HepG2 (cell line): Measurements from ENCODE around the gene FGF23. TPM values are rescaled to one million over a fixed set of nuclear protein-coding genes. Genes with fewer than 3 reads are reported as not detected.

Experiments
- ATAC-seq: fragments of 200-7000 bp; cut with Tn5 transposase; 3 replicates; pipeline ENCODE4 v1.9.1; 2020; ENCODE audit warnings: mild to moderate bottlenecking, moderate library complexity
- BruUV-seq: library from RNA; stranded (reverse); fragments of 400-500 nt; replicated peaks from 2 replicates; lab custom pipeline; 2021; lab: Mats Ljungman, UMichigan
- CTCF ChIA-PET: fragments of 300-600 bp; formaldehyde crosslinking; extraction: SDS; loops from one replicate; lab custom pipeline; 2021; ENCODE audit warnings: low total read pairs, inconsistent platforms, low intra/inter-chr PET ratio; lab: Yijun Ruan, JAX
- POLR2A ChIA-PET: fragments of 350-600 bp; sonication (Branson Sonifier 250); formaldehyde crosslinking; loops from one replicate; lab custom pipeline; 2020; ENCODE audit warnings: antibody characterized with exemption, inconsistent platforms; lab: Yijun Ruan, JAX
- DNase-seq: peaks from one replicate; pipeline ENCODE4 v3.0.0-alpha.2; 2015; ENCODE audit warnings: low spot score
- FAIRE-seq: peaks from 3 replicates; lab custom pipeline; 2011; peaks lifted over from hg19 to GRCh38; lab: Jason Lieb, UNC
- H2AFZ ChIP-seq: one replicate; pipeline ENCODE4 v1.6.1; 2011; ENCODE audit warnings: low read length, inconsistent platforms
- H3K27ac ChIP-seq: fragments of 300-600 bp; 3 replicates; pipeline ENCODE4 v1.8.0; 2011; ENCODE audit warnings: mixed run types, mild to moderate bottlenecking, mixed read lengths, low read length, inconsistent platforms; ENCODE audit not compliant: insufficient read depth; ENCODE audit errors: extremely low read length
- H3K27me3 ChIP-seq, 2 experiments: fragments of 200-600 bp in 1 of 2; 2 replicates in 1 of 2; 3 replicates in 1 of 2; pipeline versions ENCODE4 v1.6.0 to v1.8.0; 2011; ENCODE audit warnings: low read length in 2 of 2, mild to moderate bottlenecking in 2 of 2, moderate library complexity in 2 of 2, inconsistent platforms in 1 of 2; ENCODE audit not compliant: insufficient read depth in 2 of 2, control insufficient read depth in 1 of 2
- H3K36me3 ChIP-seq, 2 experiments: fragments of 200-600 bp in 1 of 2; replicated peaks in 1 of 2; 2 replicates in 1 of 2; 3 replicates in 1 of 2; pipeline versions ENCODE4 v1.5.1 to v1.8.0; 2011; ENCODE audit warnings: low read length in 2 of 2, inconsistent platforms in 1 of 2; ENCODE audit not compliant: insufficient read depth in 2 of 2, control insufficient read depth in 1 of 2
- H3K4me1 ChIP-seq: 2 replicates; pipeline ENCODE4 v1.5.1; 2012; ENCODE audit warnings: low read length, inconsistent platforms; ENCODE audit not compliant: insufficient read depth
- H3K4me2 ChIP-seq: 2 replicates; pipeline ENCODE4 v1.6.0; 2011; ENCODE audit warnings: low read depth, low read length, inconsistent platforms
- H3K4me3 ChIP-seq, 3 experiments: fragments of 200-600 bp in 1 of 3; sonication (generic), shearing (Covaris generic) in 1 of 3; replicated peaks in 1 of 3; 2 replicates each; pipeline ENCODE4 v1.5.1; 2011 to 2016; ENCODE audit warnings: low read length in 3 of 3, inconsistent platforms in 2 of 3, low read depth in 2 of 3, mild to moderate bottlenecking in 2 of 3, control low read depth in 1 of 3, mixed read lengths in 1 of 3; ENCODE audit not compliant: insufficient read depth in 1 of 3
- H3K79me2 ChIP-seq: one replicate; pipeline ENCODE4 v1.6.1; 2011; ENCODE audit warnings: low read length, inconsistent platforms; ENCODE audit not compliant: insufficient read depth
- H3K9ac ChIP-seq: 2 replicates; pipeline ENCODE4 v1.6.0; 2011; ENCODE audit warnings: mild to moderate bottlenecking, low read depth, low read length, inconsistent platforms; ENCODE audit not compliant: insufficient read depth
- H3K9me3 ChIP-seq: 2 replicates; pipeline ENCODE4 v1.5.1; 2012; ENCODE audit warnings: mild to moderate bottlenecking, low read length
- H4K20me1 ChIP-seq: 2 replicates; pipeline ENCODE4 v1.6.0; 2011; ENCODE audit warnings: inconsistent platforms, mild to moderate bottlenecking, low read length, moderate library complexity; ENCODE audit not compliant: insufficient read depth
- ESRRA ChIP-seq: sonication (generic); formaldehyde crosslinking; IDR thresholded peaks from 2 replicates; pipeline ENCODE4 v1.5.1; 2020; ENCODE audit warnings: mild to moderate bottlenecking, low read depth, missing genetic modification reagents
- FOXO1 ChIP-seq: sonication (generic); formaldehyde crosslinking; IDR thresholded peaks from 2 replicates; pipeline ENCODE4 v1.4.0; 2020; ENCODE audit warnings: missing genetic modification reagents
- KLF9 ChIP-seq: IDR thresholded peaks from 2 replicates; pipeline ENCODE4 v1.6.1; 2016; ENCODE audit warnings: low read depth
- RORA ChIP-seq: sonication (generic); formaldehyde crosslinking; IDR thresholded peaks from 2 replicates; pipeline ENCODE4 v1.5.0; 2020; ENCODE audit warnings: mild to moderate bottlenecking, missing genetic modification reagents, moderate library complexity
- TEAD3 ChIP-seq: optimal IDR thresholded peaks from 2 replicates; pipeline ENCODE3; 2016; ENCODE audit warnings: borderline replicate concordance
- ZC3H13 ChIP-seq: sonication (generic); formaldehyde crosslinking; IDR thresholded peaks from 2 replicates; pipeline ENCODE4 v1.8.1; 2023; ENCODE audit warnings: mild to moderate bottlenecking, missing genetic modification reagents, moderate library complexity
- ZFP41 ChIP-seq: sonication (generic); formaldehyde crosslinking; IDR thresholded peaks from 2 replicates; pipeline ENCODE4 v1.4.0; 2020; ENCODE audit warnings: mild to moderate bottlenecking, missing genetic modification reagents, borderline replicate concordance
- ZNF280B ChIP-seq: sonication (generic); formaldehyde crosslinking; IDR thresholded peaks from 2 replicates; pipeline ENCODE4 v1.5.0; 2020; ENCODE audit warnings: missing genetic modification reagents, mild to moderate bottlenecking, borderline replicate concordance
- ZNF530 ChIP-seq: sonication (generic); formaldehyde crosslinking; IDR thresholded peaks from 2 replicates; pipeline ENCODE4 v1.5.0; 2020; ENCODE audit warnings: low read depth, mild to moderate bottlenecking, missing genetic modification reagents
- ZNF563 ChIP-seq: sonication (generic); formaldehyde crosslinking; IDR thresholded peaks from 2 replicates; pipeline ENCODE4 v1.8.0; 2022; ENCODE audit warnings: mild to moderate bottlenecking, moderate library complexity, missing genetic modification reagents
- WGBS: methylation state at CpG from one replicate; pipeline ENCODE4 v1.1.6; 2017; ENCODE audit warnings: low lambda C conversion rate; 5-methylcytosine and 5-hydroxymethylcytosine counted together
- in situ Hi-C: cut with HindIII; loops from 2 replicates; pipeline ENCODE4 v1.10.0; 2017; ENCODE audit warnings: low pct_unique_long_range_greater_than_20kb; ENCODE audit not compliant: extremely low pct_ligation_motif_present
- intact Hi-C: fragments of 100-400 bp; cut with micrococcal nuclease; formaldehyde crosslinking; loops from one replicate; pipeline ENCODE4 v1.10.0; 2022; ENCODE audit not compliant: unreplicated experiment
- polyA plus RNA-seq, 8 experiments: library from polyadenylated mRNA; depleted of rRNA in 3 of 8; stranded (reverse) in 7 of 8; unstranded in 1 of 8; fragments of >200 nt; fragmentation: Illumina TruSeq in 4 of 8; extraction: Trizol in 4 of 8; gene quantifications; 2 replicates each; pipeline versions ENCODE4 v1.2.1 to v1.2.3, GENCODE V29; 2011 to 2016; ENCODE audit warnings: low read depth in 4 of 8, missing spikeins in 1 of 8, mixed read lengths in 1 of 8; ENCODE audit not compliant: insufficient read depth in 1 of 8
- total RNA-seq, 5 experiments: library from RNA; depleted of rRNA; stranded (reverse); fragments of >200 nt; fragmentation: Illumina TruSeq; extraction: Trizol; gene quantifications; 2 replicates each; pipeline ENCODE4 v1.2.3, GENCODE V29; 2016; ENCODE audit warnings: low read depth in 1 of 5
- TF ChIP-seq, protein P1 (sequence below): sonication (generic); formaldehyde crosslinking; IDR thresholded peaks from 2 replicates; pipeline ENCODE4 v1.5.1; 2020; ENCODE audit warnings: mild to moderate bottlenecking, missing genetic modification reagents
- TF ChIP-seq, protein P2 (sequence below): sonication (generic); formaldehyde crosslinking; IDR thresholded peaks from 2 replicates; pipeline ENCODE4 v1.4.0; 2020; ENCODE audit warnings: missing genetic modification reagents
- TF ChIP-seq, protein P3 (sequence below): IDR thresholded peaks from 2 replicates; pipeline ENCODE4 v1.6.1; 2016

The FGF23 gene
- total and polyA plus RNA-seq, 2 of the 13 experiments (the other 11 are each of a cell fraction or from before 2014, with no cell fraction given): not detected

DNA sequence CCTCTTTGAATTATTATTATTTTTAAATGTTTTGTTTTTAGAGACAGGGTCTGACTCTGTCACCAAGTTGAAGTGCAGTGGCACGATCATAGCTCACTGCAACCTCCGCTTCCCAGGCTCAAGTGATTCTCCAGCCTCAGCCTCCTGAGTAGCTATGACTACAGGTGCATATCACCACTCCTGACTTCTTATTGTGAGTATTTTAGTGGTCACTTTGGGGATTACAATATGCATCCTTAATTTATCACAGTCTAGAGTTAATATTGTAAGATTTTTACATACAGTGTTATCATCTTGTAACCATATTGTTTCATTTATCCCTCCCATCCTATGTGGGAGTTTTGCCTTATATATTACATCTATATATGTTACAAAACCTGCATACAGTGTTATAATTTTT, 13.4 kb downstream of the FGF23 start:
- Histone ChIP-seq H3K9ac (no peak overlapping the region), H3K79me2 (no peaks in the 10 kb centered on the region), H3K4me2 (no peak overlapping the region), H3K36me3 (no peaks in the 10 kb centered on the region), H3K9me3 (no peaks in the 10 kb centered on the region), H3K27ac (no peak overlapping the region), H3K27me3 (peaks cover 3 to 15% of the 10 kb centered on the region in 2 experiments; a peak in 3 of 5 replicates), H3K4me1 (no peaks in the 10 kb centered on the region), H2AFZ (no peak overlapping the region), H3K4me3 (no peak overlapping the region), H4K20me1 (no peaks in the 10 kb centered on the region)
- ATAC-seq: no peak
- TF ChIP-seq ZFP41: no peak
- no peak for TF ChIP-seq ZNF563 (CRISPR knock-in tag)
- TF ChIP-seq FOXO1 (CRISPR knock-in tag): no peak
- no peak for TF ChIP-seq KLF9
- TF ChIP-seq, protein P1, sequence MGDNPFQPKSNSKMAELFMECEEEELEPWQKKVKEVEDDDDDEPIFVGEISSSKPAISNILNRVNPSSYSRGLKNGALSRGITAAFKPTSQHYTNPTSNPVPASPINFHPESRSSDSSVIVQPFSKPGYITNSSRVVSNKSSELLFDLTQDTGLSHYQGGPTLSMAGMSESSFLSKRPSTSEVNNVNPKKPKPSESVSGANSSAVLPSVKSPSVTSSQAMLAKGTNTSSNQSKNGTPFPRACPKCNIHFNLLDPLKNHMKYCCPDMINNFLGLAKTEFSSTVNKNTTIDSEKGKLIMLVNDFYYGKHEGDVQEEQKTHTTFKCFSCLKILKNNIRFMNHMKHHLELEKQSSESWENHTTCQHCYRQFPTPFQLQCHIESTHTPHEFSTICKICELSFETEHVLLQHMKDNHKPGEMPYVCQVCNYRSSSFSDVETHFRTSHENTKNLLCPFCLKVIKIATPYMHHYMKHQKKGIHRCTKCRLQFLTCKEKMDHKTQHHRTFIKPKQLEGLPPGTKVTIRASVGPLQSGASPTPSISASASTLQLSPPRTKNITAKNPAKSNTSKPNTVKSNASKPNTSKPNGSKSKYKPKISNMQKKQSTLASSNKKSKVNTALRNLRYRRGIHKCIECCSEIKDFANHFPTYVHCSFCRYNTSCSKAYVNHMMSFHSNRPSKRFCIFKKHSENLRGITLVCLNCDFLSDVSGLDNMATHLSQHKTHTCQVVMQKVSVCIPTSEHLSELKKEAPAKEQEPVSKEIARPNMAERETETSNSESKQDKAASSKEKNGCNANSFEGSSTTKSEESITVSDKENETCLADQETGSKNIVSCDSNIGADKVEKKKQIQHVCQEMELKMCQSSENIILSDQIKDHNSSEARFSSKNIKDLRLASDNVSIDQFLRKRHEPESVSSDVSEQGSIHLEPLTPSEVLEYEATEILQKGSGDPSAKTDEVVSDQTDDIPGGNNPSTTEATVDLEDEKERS (CRISPR knock-in tag): no peak
- TF ChIP-seq ZNF530: no peak
- no peak for TF ChIP-seq RORA (CRISPR knock-in tag)
- TF ChIP-seq, protein P2, sequence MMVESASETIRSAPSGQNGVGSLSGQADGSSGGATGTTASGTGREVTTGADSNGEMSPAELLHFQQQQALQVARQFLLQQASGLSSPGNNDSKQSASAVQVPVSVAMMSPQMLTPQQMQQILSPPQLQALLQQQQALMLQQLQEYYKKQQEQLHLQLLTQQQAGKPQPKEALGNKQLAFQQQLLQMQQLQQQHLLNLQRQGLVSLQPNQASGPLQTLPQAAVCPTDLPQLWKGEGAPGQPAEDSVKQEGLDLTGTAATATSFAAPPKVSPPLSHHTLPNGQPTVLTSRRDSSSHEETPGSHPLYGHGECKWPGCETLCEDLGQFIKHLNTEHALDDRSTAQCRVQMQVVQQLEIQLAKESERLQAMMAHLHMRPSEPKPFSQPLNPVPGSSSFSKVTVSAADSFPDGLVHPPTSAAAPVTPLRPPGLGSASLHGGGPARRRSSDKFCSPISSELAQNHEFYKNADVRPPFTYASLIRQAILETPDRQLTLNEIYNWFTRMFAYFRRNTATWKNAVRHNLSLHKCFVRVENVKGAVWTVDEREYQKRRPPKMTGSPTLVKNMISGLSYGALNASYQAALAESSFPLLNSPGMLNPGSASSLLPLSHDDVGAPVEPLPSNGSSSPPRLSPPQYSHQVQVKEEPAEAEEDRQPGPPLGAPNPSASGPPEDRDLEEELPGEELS (CRISPR knock-in tag): no peak
- TF ChIP-seq ZC3H13 (CRISPR knock-in tag): no peak
- no peak for TF ChIP-seq ESRRA
- no peak for TF ChIP-seq ZNF280B (CRISPR knock-in tag)
- TF ChIP-seq TEAD3 (CRISPR knock-in tag): no peak
- TF ChIP-seq, protein P3, sequence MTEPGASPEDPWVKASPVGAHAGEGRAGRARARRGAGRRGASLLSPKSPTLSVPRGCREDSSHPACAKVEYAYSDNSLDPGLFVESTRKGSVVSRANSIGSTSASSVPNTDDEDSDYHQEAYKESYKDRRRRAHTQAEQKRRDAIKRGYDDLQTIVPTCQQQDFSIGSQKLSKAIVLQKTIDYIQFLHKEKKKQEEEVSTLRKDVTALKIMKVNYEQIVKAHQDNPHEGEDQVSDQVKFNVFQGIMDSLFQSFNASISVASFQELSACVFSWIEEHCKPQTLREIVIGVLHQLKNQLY (CRISPR knock-in tag): no peak
- ChIA-PET POLR2A (no interaction called here), CTCF (no interaction called here)
- WGBS: 3% methylated on average over 2 of the region's 2 CpGs
- FAIRE-seq: no peak
- BruUV-seq: no TSS peak
- intact Hi-C loops (no loop called here), in situ Hi-C loops (no loop called here)
- no peak for DNase-seq
